Activated T-helper 9 cell treated with anti-CD3 and anti-CD28 coated beads, Interleukin-2, amount 50 U/mL, for 16 hours (primary cell): Measurements from ENCODE around the gene C1QTNF7.

Source experiments
- DNase-seq: peaks from one replicate; pipeline ENCODE4 v3.0.0-alpha.2; 2020; ENCODE audit warnings: low read depth

The C1QTNF7 gene

GRCh38 chr4:15414551-15415091 lies 13.2 kb upstream of the C1QTNF7 start:
- no peak for DNase-seq

GRCh38 chr4:15416357-15417232 lies 11.2 kb upstream of the C1QTNF7 start:
- no peak for DNase-seq

- DNase-seq = no peak
These were observed 10.6 kb upstream of the C1QTNF7 start for GRCh38 chr4:15417233-15417660.

GRCh38 chr4:15418956-15419355 lies 8.9 kb upstream of the C1QTNF7 start:
- DNase-seq = no peak

- DNase-seq = no peak
These were observed 7.2 kb upstream of the C1QTNF7 start for GRCh38 chr4:15420642-15421041.

- no peak for DNase-seq
These were observed 4.5 kb upstream of the C1QTNF7 start for GRCh38 chr4:15423285-15423711.

- DNase-seq = no peak
These were observed 2.3 kb upstream of the C1QTNF7 start for GRCh38 chr4:15425520-15425919.

- DNase-seq = no peak
These were observed 672 bp upstream of the C1QTNF7 start for GRCh38 chr4:15427161-15427560.

- no peak for DNase-seq
These were observed 778 bp downstream of the C1QTNF7 start for GRCh38 chr4:15428611-15429010.

GRCh38 chr4:15434091-15434490 lies 6.3 kb downstream of the C1QTNF7 start:
- no peak for DNase-seq

- no peak for DNase-seq
These were observed 6.8 kb downstream of the C1QTNF7 start for GRCh38 chr4:15434676-15435075.

- DNase-seq = no peak
These were observed 8.7 kb downstream of the C1QTNF7 start for GRCh38 chr4:15436513-15436912.

- no peak for DNase-seq
These were observed 11.2 kb downstream of the C1QTNF7 start for GRCh38 chr4:15438939-15439524.

- no peak for DNase-seq
These were observed 15.7 kb downstream of the C1QTNF7 start for GRCh38 chr4:15443371-15444160.

GRCh38 chr4:15444276-15444675 lies 16.4 kb downstream of the C1QTNF7 start:
- no peak for DNase-seq

GRCh38 chr4:15444879-15445547 lies 17.2 kb downstream of the C1QTNF7 start:
- no peak for DNase-seq

- DNase-seq = no peak
These were observed 23.5 kb downstream of the C1QTNF7 start for GRCh38 chr4:15451181-15451865.

GRCh38 chr4:15451866-15452765 lies 24.3 kb downstream of the C1QTNF7 start:
- DNase-seq = no peak

- no peak for DNase-seq
These were observed 27.5 kb downstream of the C1QTNF7 start for GRCh38 chr4:15455290-15455689.
